ENCODE measurements around the gene DNM2. TPM values are rescaled to one million over a fixed set of nuclear protein-coding genes. Genes with fewer than 3 reads are reported as not detected.

Gene DNM2
- total RNA-seq, 4 donors from 2014 or later, result 469 to 1,152 (median 585) TPM

- H3K9me3 ChIP-seq, result no peaks in the 10 kb centered on the region
- DNase-seq, result no peak
- H3K4me3 ChIP-seq, result no peak overlapping the region
- 81 to 85% methylated on average over 7 to 28 of the region's 28 CpGs for WGBS, 2 donors (ENCODE audit: low coverage in 1 of 2)
- H3K4me1 ChIP-seq, result peaks cover 0 to 7% (median 5%) of the 10 kb centered on the region in 4 donors
- no peak overlapping the region for H3K27ac ChIP-seq
- intact Hi-C loops (cut with DNase I; ENCODE audit: low total_unique reads), result no loop called here
- TF ChIP-seq POLR2A (IDR thresholded peaks at IDR 0.05) (no peak), CTCF (IDR thresholded peaks at IDR 0.05) (no peak), EP300 (IDR thresholded peaks at IDR 0.05; ENCODE audit: low read depth) (no peak), POLR2AphosphoS5 (IDR thresholded peaks at IDR 0.05) (no peak)
- in situ Hi-C loops (cut with MboI; ENCODE audit: low pct_ligation_motif_present in 1 of 4, low pct_unique_long_range_greater_than_20kb in 1 of 4, low sequenced_read_pairs in 3 of 4), result no loop called here
- peaks cover 0 to 30% (median 13%) of the 10 kb centered on the region in 4 donors for H3K36me3 ChIP-seq
- no peaks in the 10 kb centered on the region for H3K27me3 ChIP-seq
These were observed 114.4 kb downstream of the DNM2 start for GRCh38 chr19:10831987-10832938.

- WGBS, 2 donors (ENCODE audit: low coverage in 1 of 2), result 88% methylated on average over 16 of the region's 20 CpGs; no CpG with 5 or more reads in 1 of the 2 donors
- no peaks in the 10 kb centered on the region for H3K27me3 ChIP-seq
- H3K4me3 ChIP-seq, result no peak overlapping the region
- peaks cover 0 to 7% (median 5%) of the 10 kb centered on the region in 4 donors for H3K4me1 ChIP-seq
- peaks cover 0 to 30% (median 10%) of the 10 kb centered on the region in 4 donors for H3K36me3 ChIP-seq
- in situ Hi-C loops (cut with MboI; ENCODE audit: low pct_ligation_motif_present in 1 of 4, low pct_unique_long_range_greater_than_20kb in 1 of 4, low sequenced_read_pairs in 3 of 4) (no loop called here), intact Hi-C loops (cut with DNase I; ENCODE audit: low total_unique reads) (no loop called here)
- DNase-seq, result no peak
- H3K9me3 ChIP-seq, result no peaks in the 10 kb centered on the region
- peak in 1 of 3 donors; percentile 36 for TF ChIP-seq POLR2AphosphoS5 (IDR thresholded peaks at IDR 0.05)
- no peak for TF ChIP-seq POLR2A (IDR thresholded peaks at IDR 0.05)
- no peak overlapping the region for H3K27ac ChIP-seq
These were observed 115.0 kb downstream of the DNM2 start for GRCh38 chr19:10832939-10833296.

GRCh38 chr19:10835089-10835753 is 117.3 kb downstream of the DNM2 start:
- H3K4me3 ChIP-seq, result peak overlapping the region in 3 of 4 donors; percentile 17 to 66 (median 63)
- H3K27me3 ChIP-seq, result no peaks in the 10 kb centered on the region
- DNase-seq, result no peak
- in situ Hi-C loops (cut with MboI; ENCODE audit: low pct_ligation_motif_present in 1 of 4, low pct_unique_long_range_greater_than_20kb in 1 of 4, low sequenced_read_pairs in 3 of 4), result no loop called here
- TF ChIP-seq POLR2A (IDR thresholded peaks at IDR 0.05), result no peak
- TF ChIP-seq EP300 (IDR thresholded peaks at IDR 0.05; ENCODE audit: low read depth), result no peak
- TF ChIP-seq POLR2AphosphoS5 (IDR thresholded peaks at IDR 0.05), result peak in 2 of 3 donors; percentile 14 to 48
- TF ChIP-seq CTCF (IDR thresholded peaks at IDR 0.05), result no peak
- no peaks in the 10 kb centered on the region for H3K9me3 ChIP-seq
- H3K27ac ChIP-seq, result peak overlapping the region; percentile 93 to 99 (median 98)
- intact Hi-C loops (cut with DNase I; ENCODE audit: low total_unique reads), result no loop called here
- 59% methylated on average over 32 of the region's 32 CpGs; no CpG with 5 or more reads in 1 of the 2 donors for WGBS, 2 donors (ENCODE audit: low coverage in 1 of 2)
- H3K36me3 ChIP-seq, result peaks cover 0 to 14% (median 4%) of the 10 kb centered on the region in 4 donors
- peaks cover 0 to 7% (median 5%) of the 10 kb centered on the region in 4 donors for H3K4me1 ChIP-seq

- DNase-seq, result peak; percentile 100
- Histone ChIP-seq H3K4me1 (peaks cover 0 to 7% (median 5%) of the 10 kb centered on the region in 4 donors), H3K36me3 (peaks cover 0 to 9% (median 4%) of the 10 kb centered on the region in 4 donors), H3K27me3 (no peaks in the 10 kb centered on the region), H3K9me3 (no peaks in the 10 kb centered on the region), H3K27ac (peak within 1 kb of the TSS; percentile 93 to 99 (median 98)), H3K4me3 (peak within 1 kb of the TSS; percentile 56 to 66 (median 60))
- in situ Hi-C loops (cut with MboI; ENCODE audit: low pct_ligation_motif_present in 1 of 4, low pct_unique_long_range_greater_than_20kb in 1 of 4, low sequenced_read_pairs in 3 of 4), result no loop called here
- TF ChIP-seq CTCF (IDR thresholded peaks at IDR 0.05) (peak; percentile 34 to 88 (median 50)), POLR2AphosphoS5 (IDR thresholded peaks at IDR 0.05) (peak in 2 of 3 donors; percentile 48 to 64), POLR2A (IDR thresholded peaks at IDR 0.05) (peak; percentile 75), EP300 (IDR thresholded peaks at IDR 0.05; ENCODE audit: low read depth) (no peak)
- 1% methylated on average over 37 of the region's 50 CpGs; no CpG with 5 or more reads in 1 of the 2 donors for WGBS, 2 donors (ENCODE audit: low coverage in 1 of 2)
- intact Hi-C loops (cut with DNase I; ENCODE audit: low total_unique reads), result loop anchor here (2.0 kb wide), 1 partner anchor 267 kb away; the partner anchor contains the start of gene CDKN2D
These were observed 118.0 kb downstream of the DNM2 start, which contains the start of gene TMED1 for GRCh38 chr19:10835754-10836478. TMED1 (minus strand) TSS chr19:10836212; CDS start chr19:10836191, 21 bp downstream.
